ENCODE data around the gene DEFB121.

GRCh38 chr20:31425797-31426196, 19.8 kb upstream of the DEFB121 start:
- TF ChIP-seq POLR2AphosphoS5 (IDR thresholded peaks at IDR 0.05; ENCODE audit: low read depth) (no peak), CTCF (IDR thresholded peaks at IDR 0.05; ENCODE audit: insufficient read depth, low read length) (no peak), GABPA (IDR thresholded peaks at IDR 0.05; ENCODE audit: low read depth) (no peak), SPI1 (IDR thresholded peaks at IDR 0.05; ENCODE audit: borderline replicate concordance, low read depth) (no peak), REST (IDR thresholded peaks at IDR 0.05; ENCODE audit: insufficient replicate concordance, low read depth) (no peak)
